VCaP (cell line): Measurements from ENCODE around the gene ZNF304.
"Not testable (repeated sequence)": the region's sequence is repeated elsewhere in the genome, so short reads cannot be mapped to it uniquely, and the experiment has no call there.

ENCODE experiments used
- H3K27ac ChIP-seq: fragments of 450-650 bp; 2 replicates; pipeline ENCODE4 v1.5.1; 2017
- TF ChIP-seq, protein P1 (sequence below): fragments of 450-650 bp; conservative IDR thresholded peaks from 2 replicates; pipeline ENCODE4 v1.5.1; 2017; ENCODE audit warnings: mild to moderate bottlenecking, moderate library complexity

ZNF304 gene

DNA sequence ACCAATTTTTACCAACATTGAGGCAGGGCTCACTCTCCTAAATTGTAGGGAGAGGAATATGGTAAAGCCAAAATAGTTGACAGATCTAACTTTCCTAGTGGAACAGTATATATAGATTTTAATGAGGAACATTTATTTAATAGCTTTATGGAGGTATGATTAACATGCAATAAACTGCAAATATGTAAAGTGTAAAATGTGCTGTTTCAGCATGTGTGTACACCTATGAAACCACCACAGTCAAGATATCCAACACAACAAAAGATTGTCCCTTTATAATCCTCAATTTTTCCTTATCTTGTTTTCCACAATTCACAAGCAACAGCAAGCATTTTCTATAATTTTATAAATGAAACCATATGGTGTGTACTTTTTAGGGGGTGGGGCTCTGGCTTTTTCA, 8.2 kb downstream of the ZNF304 start:
- TF ChIP-seq, protein P1, sequence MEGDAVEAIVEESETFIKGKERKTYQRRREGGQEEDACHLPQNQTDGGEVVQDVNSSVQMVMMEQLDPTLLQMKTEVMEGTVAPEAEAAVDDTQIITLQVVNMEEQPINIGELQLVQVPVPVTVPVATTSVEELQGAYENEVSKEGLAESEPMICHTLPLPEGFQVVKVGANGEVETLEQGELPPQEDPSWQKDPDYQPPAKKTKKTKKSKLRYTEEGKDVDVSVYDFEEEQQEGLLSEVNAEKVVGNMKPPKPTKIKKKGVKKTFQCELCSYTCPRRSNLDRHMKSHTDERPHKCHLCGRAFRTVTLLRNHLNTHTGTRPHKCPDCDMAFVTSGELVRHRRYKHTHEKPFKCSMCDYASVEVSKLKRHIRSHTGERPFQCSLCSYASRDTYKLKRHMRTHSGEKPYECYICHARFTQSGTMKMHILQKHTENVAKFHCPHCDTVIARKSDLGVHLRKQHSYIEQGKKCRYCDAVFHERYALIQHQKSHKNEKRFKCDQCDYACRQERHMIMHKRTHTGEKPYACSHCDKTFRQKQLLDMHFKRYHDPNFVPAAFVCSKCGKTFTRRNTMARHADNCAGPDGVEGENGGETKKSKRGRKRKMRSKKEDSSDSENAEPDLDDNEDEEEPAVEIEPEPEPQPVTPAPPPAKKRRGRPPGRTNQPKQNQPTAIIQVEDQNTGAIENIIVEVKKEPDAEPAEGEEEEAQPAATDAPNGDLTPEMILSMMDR = no peak
- H3K27ac ChIP-seq = peak overlapping the region; percentile 60

DNA sequence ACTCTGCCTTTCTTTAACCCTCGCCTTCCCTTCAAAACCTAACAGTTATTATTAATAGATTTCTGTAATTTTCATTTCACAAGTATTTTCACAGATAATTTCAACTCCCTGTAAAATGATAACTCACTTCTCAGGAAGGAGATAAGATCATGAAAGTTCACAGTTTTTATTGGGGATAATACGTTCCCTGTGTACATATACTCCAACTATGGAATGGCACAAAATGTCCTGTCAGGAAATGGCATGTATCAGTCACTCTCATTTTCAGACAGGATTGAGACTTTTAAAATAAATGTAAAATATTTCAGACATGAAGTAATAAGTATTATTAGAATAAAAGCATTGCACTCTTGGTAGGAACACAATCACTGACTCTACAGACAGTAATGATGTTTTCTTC, 11.3 kb downstream of the ZNF304 start:
- H3K27ac ChIP-seq = peak overlapping the region; percentile 98
- TF ChIP-seq, protein P1 = no peak

DNA sequence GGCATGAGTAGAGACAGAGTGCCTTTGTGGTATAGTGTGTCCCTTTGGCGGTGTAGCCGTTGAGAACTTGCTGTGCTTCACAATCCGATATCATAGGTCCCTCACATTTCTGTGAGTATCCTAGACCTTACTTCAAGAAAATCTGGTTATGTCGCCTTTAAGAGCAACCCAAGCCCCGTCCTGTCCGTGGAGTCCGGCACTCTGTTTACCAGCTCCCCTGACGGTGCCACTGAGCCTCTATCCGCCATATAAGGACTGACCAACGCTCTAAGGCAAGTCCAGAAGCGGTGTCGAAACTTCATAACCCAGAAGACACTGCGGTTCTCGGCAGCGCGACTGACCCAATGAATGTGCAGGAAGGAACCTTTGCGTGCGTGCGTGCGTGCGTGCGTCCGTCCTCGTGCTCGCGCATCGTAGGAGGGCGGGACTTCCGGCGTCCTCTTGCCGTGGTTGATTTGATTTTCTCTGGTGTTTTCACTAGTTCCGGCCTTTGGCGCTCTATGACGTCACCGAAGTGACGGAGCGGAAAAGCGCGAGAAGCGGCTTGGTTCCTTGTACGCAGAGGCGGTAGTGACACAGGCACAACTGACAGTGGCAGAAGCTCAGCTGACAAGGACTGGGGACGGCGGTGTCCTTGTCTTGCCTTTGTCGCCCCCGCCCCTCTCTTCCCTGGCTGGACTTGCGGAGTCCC, 12.1 kb downstream of the ZNF304 start, which contains the start of the genes TRAPPC2B and ZNF547:
TRAPPC2B (plus strand) TSS at position 555 of the 691 bp plus-strand sequence. CDS start 1,283 bp downstream, outside the sequence.
ZNF547 (plus strand) TSS at position 555 of the 691 bp plus-strand sequence. CDS start 5,005 bp downstream, outside the sequence.
- TF ChIP-seq, protein P1 = no peak
- peak within 1 kb of the TSS; percentile 98 for H3K27ac ChIP-seq

DNA sequence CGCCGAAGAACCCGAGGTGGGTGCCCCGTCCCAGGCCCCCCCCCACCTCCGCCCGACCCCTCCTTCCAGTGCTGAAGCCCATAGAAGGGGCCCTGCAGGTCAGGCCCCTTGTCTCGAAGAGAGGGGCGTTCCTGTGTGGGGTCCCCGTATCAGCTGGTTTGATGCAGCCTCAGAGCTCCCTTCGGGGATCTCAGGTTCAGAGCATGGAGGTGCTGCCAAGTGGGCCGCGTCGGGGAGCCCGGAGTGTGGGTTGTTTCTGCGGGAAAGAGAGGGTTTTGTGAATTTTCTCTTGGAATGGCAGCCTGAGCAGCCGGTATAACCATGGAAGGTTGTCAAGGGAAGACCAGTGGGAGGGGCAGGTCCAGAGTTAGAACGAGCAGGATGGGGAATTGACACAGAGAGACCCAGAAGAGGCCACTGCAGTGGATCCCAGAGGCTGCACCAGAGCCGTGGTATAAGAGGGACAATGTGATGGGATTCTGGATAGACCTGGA, 12.7 kb downstream of the ZNF304 start:
- H3K27ac ChIP-seq = peak overlapping the region; percentile 98
- TF ChIP-seq, protein P1 = no peak

DNA sequence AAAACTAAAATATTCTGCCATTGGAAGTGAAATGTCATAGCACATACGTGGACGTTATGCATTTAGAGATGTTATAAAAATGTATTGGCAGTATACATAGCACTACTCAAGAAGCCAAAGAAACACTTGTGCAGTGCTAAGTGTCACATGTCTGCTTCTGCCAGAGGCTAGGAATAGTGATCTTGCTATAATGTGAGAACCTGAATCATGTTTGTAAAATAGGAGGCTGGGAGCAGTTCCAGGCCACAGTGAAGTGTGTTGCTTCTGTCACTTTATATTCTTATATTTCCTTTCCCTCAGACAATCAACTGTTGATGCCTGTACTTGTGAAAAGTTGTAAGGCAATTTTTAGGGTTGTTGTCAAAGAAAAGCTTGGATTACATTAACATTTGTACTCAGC, 15.7 kb downstream of the ZNF304 start:
- TF ChIP-seq, protein P1 = no peak
- H3K27ac ChIP-seq = no peak overlapping the region

DNA sequence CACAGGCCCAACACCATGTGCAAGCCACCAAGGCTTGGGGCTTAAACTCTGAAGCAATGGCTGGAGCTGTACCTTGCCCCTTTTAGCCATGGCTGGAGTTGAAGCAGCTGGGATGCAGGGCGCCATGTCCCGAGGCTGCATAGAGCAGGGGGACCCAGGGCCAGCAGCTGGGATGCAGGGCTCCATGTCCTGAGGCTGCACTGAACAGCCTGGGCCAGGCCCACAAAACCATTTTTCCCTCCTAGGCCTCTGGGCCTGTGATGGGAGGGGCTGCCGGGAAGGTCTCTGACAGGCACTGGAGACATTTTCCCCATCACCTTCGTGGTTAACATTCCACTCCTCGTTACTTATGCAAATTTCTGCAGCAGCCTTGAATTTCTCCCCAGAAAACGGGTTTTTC, 23.1 kb downstream of the ZNF304 start:
- TF ChIP-seq, protein P1 = no peak
- H3K27ac ChIP-seq = no peak overlapping the region

DNA sequence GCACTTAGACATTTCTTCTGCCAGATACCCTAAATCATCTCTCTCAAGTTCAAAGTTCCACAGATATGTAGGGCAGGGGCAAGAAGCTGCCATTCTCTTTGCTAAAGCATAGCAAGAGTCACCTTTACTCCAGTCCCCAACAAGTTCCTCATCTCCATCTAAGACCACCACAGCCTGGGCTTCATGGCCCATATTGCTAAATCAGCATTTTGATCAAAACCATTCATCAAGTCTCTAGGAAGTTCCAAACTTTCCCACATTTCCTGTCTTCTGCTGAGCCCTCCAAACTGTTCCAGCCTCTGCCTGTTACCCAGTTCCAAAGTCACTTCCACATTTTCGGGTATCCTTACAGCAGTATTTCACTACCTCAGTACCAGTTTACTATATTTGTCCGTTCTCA, 23.6 kb downstream of the ZNF304 start:
- H3K27ac ChIP-seq = not testable (repeated sequence)

DNA sequence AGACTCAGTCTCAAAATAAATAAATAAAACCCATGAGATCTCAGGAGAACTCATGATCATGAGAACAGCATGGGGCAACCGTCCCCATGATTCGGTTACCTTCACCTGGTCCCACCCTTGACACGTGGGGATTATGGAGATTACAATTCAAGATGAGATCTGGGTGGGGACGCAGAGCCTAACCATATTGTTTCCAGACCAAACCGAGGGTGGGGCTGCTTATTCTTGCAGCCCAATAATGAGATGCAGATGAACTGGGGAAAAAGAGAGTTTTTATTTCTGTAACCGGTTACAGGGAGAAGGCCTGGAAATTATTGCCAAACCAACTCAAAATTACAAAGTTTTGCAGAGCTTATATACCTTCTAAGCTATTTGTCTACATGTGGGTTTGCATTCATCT, 25.1 kb downstream of the ZNF304 start:
- TF ChIP-seq, protein P1 = no peak
- H3K27ac ChIP-seq = no peak overlapping the region
